ENCODE data around the gene SCRN1. TPM values are rescaled to one million over a fixed set of nuclear protein-coding genes. Genes with fewer than 3 reads are reported as not detected.

The SCRN1 gene
- total RNA-seq, 3 donors from 2014 or later = 25.9 to 32.0 (median 31.5) TPM

GRCh38 chr7:29988424-29989256 lies 961 bp downstream of the SCRN1 start:
- no peak for DNase-seq (ENCODE audit: low spot score in 2 of 2)
- Histone ChIP-seq H3K36me3 (no peaks in the 10 kb centered on the region), H3K4me3 (peak overlapping the region; percentile 82 to 93 (median 88)), H3K27me3 (no peaks in the 10 kb centered on the region), H3K9me3 (peaks cover 6 to 14% of the 10 kb centered on the region in 2 donors), H3K27ac (peak overlapping the region; percentile 90 to 94), H3K4me1 (no peaks in the 10 kb centered on the region)
- TF ChIP-seq POLR2A (IDR thresholded peaks at IDR 0.05) (no peak), POLR2AphosphoS5 (IDR thresholded peaks at IDR 0.05) (no peak)
- TF ChIP-seq, protein P1, sequence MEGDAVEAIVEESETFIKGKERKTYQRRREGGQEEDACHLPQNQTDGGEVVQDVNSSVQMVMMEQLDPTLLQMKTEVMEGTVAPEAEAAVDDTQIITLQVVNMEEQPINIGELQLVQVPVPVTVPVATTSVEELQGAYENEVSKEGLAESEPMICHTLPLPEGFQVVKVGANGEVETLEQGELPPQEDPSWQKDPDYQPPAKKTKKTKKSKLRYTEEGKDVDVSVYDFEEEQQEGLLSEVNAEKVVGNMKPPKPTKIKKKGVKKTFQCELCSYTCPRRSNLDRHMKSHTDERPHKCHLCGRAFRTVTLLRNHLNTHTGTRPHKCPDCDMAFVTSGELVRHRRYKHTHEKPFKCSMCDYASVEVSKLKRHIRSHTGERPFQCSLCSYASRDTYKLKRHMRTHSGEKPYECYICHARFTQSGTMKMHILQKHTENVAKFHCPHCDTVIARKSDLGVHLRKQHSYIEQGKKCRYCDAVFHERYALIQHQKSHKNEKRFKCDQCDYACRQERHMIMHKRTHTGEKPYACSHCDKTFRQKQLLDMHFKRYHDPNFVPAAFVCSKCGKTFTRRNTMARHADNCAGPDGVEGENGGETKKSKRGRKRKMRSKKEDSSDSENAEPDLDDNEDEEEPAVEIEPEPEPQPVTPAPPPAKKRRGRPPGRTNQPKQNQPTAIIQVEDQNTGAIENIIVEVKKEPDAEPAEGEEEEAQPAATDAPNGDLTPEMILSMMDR (IDR thresholded peaks at IDR 0.05) = no peak
- intact Hi-C loops (cut with DNase I; ENCODE audit: low total_unique reads) = no loop called here

GRCh38 chr7:29987811-29988317 lies 1.7 kb downstream of the SCRN1 start:
- H3K36me3 ChIP-seq = no peaks in the 10 kb centered on the region
- intact Hi-C loops (cut with DNase I; ENCODE audit: low total_unique reads) = no loop called here
- TF ChIP-seq POLR2A (IDR thresholded peaks at IDR 0.05) (no peak), POLR2AphosphoS5 (IDR thresholded peaks at IDR 0.05) (peak in 1 of 3 donors; percentile 14)
- H3K9me3 ChIP-seq = peaks cover 0 to 6% of the 10 kb centered on the region in 2 donors
- no peaks in the 10 kb centered on the region for H3K4me1 ChIP-seq
- H3K27ac ChIP-seq = peak overlapping the region; percentile 90 to 94
- peak overlapping the region in 2 of 3 donors; percentile 82 to 93 for H3K4me3 ChIP-seq
- DNase-seq (ENCODE audit: low spot score in 2 of 2) = no peak
- no peaks in the 10 kb centered on the region for H3K27me3 ChIP-seq

GRCh38 chr7:29987083-29987482 lies 2.5 kb downstream of the SCRN1 start:
- Histone ChIP-seq H3K4me3 (no peak overlapping the region), H3K9me3 (no peaks in the 10 kb centered on the region)
- TF ChIP-seq, protein P1 (IDR thresholded peaks at IDR 0.05) = no peak

GRCh38 chr7:29980151-29980550 lies 9.4 kb downstream of the SCRN1 start:
- H3K4me1 ChIP-seq = no peaks in the 10 kb centered on the region
- H3K36me3 ChIP-seq = no peaks in the 10 kb centered on the region
- intact Hi-C loops (cut with DNase I; ENCODE audit: low total_unique reads) = no loop called here
- TF ChIP-seq POLR2A (IDR thresholded peaks at IDR 0.05) = no peak
- TF ChIP-seq, protein P1 (IDR thresholded peaks at IDR 0.05) = no peak
- TF ChIP-seq POLR2AphosphoS5 (IDR thresholded peaks at IDR 0.05) = no peak
- no peak for DNase-seq (ENCODE audit: low spot score in 2 of 2)
- H3K27me3 ChIP-seq = no peaks in the 10 kb centered on the region
- no peak overlapping the region for H3K4me3 ChIP-seq
- H3K27ac ChIP-seq = no peak overlapping the region
- H3K9me3 ChIP-seq = no peaks in the 10 kb centered on the region

More at GRCh38 chr7:29987083-29987482, 2.5 kb downstream of the SCRN1 start:
- intact Hi-C loops (cut with DNase I; ENCODE audit: low total_unique reads) = no loop called here
- Histone ChIP-seq H3K4me1 (no peaks in the 10 kb centered on the region), H3K27ac (peak overlapping the region in 1 of 2 donors; percentile 94), H3K36me3 (no peaks in the 10 kb centered on the region), H3K27me3 (no peaks in the 10 kb centered on the region)
- DNase-seq (ENCODE audit: low spot score in 2 of 2) = no peak

GRCh38 chr7:29977886-29978651 lies 11.5 kb downstream of the SCRN1 start:
- Histone ChIP-seq H3K27ac (no peak overlapping the region), H3K4me3 (no peak overlapping the region), H3K36me3 (no peaks in the 10 kb centered on the region), H3K4me1 (no peaks in the 10 kb centered on the region), H3K9me3 (no peaks in the 10 kb centered on the region), H3K27me3 (no peaks in the 10 kb centered on the region)
- no peak for DNase-seq (ENCODE audit: low spot score in 2 of 2)
- TF ChIP-seq POLR2AphosphoS5 (IDR thresholded peaks at IDR 0.05) (no peak), POLR2A (IDR thresholded peaks at IDR 0.05) (no peak)
- TF ChIP-seq, protein P1 (IDR thresholded peaks at IDR 0.05) = no peak
- intact Hi-C loops (cut with DNase I; ENCODE audit: low total_unique reads) = no loop called here
